ENCODE data around the gene SPECC1L.
"Not testable (repeated sequence)": the region's sequence is repeated elsewhere in the genome, so short reads cannot be mapped to it uniquely, and the experiment has no call there.

GRCh38 chr22:24238101-24238694 is 32.4 kb upstream of the SPECC1L start:
- TF ChIP-seq ZNF217 (IDR thresholded peaks at IDR 0.05); ESRRA (IDR thresholded peaks at IDR 0.05; ENCODE audit: low read length): not testable (repeated sequence)
